ENCODE data around the gene RPS6KA4.

Gene RPS6KA4

DNA sequence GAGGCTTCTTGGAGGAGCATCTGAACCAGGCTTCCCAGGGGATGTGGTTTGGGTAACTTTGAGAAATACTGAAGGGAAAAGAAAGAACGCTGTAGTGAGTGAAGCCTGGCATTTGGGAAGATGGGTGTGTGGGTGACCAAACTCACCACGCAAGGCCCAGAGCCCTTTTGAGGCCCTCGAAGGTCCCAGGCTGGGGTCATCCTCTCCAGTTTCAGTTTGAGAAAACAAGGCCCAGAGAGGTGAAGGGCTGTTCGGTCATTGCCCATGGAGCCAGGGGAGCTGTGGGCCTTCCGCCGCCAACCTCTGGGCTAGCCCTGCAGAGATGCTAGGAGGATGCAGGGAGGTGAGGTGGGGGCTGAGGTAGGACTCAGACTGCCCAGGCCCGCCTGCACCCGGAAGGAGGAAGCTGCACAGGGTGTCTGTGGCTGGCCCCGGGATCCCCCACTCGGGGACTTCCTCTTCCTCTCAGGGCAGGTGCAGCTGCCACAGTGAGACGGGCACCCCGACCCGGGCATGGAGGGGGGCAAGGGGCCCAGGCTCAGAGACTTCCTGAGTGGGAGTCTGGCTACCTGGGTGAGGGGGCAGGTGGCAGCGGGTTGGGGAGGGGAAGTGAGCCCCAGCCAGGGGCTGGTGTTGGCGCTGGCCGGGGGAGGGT, 19.1 kb upstream of the RPS6KA4 start, which contains the start of gene CCDC88B:
TSS of gene CCDC88B (plus strand) at position 451 of the 655 bp plus-strand sequence. CDS start at position 514, 63 bp downstream.
- H3K9ac ChIP-seq: peak within 1 kb of the TSS; percentile 71
- TF ChIP-seq Cebpa-rat (IDR thresholded peaks at IDR 0.05): no peak

GRCh38 chr11:64340671-64341335, 18.2 kb upstream of the RPS6KA4 start:
- Histone ChIP-seq H3K4me1 (peaks cover 73% of the 10 kb centered on the region), H3K4me3 (peak overlapping the region; percentile 65), H3K9ac (peak overlapping the region; percentile 71)

More for the DNA sequence above, 19.1 kb upstream of the RPS6KA4 start, which contains the start of gene CCDC88B:
- no peaks in the 10 kb centered on the region for H3K27me3 ChIP-seq
- H3K27ac ChIP-seq: peak within 1 kb of the TSS; percentile 90
- peak within 1 kb of the TSS; percentile 65 for H3K4me3 ChIP-seq
- peaks cover 17% of the 10 kb centered on the region; the same call in 1 of the 2 replicates for H3K36me3 ChIP-seq
- H3K4me1 ChIP-seq: peaks cover 77% of the 10 kb centered on the region
- H3K4me2 ChIP-seq: peak within 1 kb of the TSS; percentile 95
- no peaks in the 10 kb centered on the region for H3K9me3 ChIP-seq
- H4K20me1 ChIP-seq: no peaks in the 10 kb centered on the region

DNA sequence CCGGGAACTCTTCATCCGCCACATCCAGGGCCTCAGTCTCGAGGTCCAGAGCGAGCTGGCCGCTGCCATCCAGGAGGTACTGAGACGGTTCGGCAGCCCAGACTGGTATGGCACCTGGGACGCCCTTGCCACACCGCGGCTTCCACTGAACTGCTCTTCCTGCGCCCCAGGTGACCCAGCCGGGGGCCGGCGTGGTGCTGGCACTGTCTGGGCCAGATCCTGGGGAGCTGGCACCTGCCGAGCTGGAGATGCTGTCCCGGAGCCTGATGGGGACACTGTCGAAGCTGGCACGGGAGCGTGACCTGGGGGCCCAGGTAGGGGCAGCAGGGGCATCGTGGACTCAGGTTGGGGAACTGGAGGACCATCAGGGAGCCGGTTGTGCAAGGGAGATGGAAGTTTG, 17.5 kb upstream of the RPS6KA4 start:
- Histone ChIP-seq H3K9ac (no peak overlapping the region), H3K4me3 (peak overlapping the region; percentile 65), H3K4me2 (peak overlapping the region; percentile 95), H3K36me3 (peaks cover 26% of the 10 kb centered on the region; the same call in 1 of the 2 replicates), H3K27ac (peak overlapping the region; percentile 90), H3K9me3 (no peaks in the 10 kb centered on the region), H3K4me1 (peaks cover 72% of the 10 kb centered on the region), H4K20me1 (no peaks in the 10 kb centered on the region), H3K27me3 (no peaks in the 10 kb centered on the region)
- TF ChIP-seq Cebpa-rat (IDR thresholded peaks at IDR 0.05): no peak

More at GRCh38 chr11:64340671-64341335, 18.2 kb upstream of the RPS6KA4 start:
- H4K20me1 ChIP-seq: no peaks in the 10 kb centered on the region
- no peak for TF ChIP-seq Cebpa-rat (IDR thresholded peaks at IDR 0.05)
- peak overlapping the region; percentile 90 for H3K27ac ChIP-seq
- H3K4me2 ChIP-seq: peak overlapping the region; percentile 95
- H3K36me3 ChIP-seq: peaks cover 26% of the 10 kb centered on the region; the same call in 1 of the 2 replicates
- no peaks in the 10 kb centered on the region for H3K27me3 ChIP-seq
- no peaks in the 10 kb centered on the region for H3K9me3 ChIP-seq

DNA sequence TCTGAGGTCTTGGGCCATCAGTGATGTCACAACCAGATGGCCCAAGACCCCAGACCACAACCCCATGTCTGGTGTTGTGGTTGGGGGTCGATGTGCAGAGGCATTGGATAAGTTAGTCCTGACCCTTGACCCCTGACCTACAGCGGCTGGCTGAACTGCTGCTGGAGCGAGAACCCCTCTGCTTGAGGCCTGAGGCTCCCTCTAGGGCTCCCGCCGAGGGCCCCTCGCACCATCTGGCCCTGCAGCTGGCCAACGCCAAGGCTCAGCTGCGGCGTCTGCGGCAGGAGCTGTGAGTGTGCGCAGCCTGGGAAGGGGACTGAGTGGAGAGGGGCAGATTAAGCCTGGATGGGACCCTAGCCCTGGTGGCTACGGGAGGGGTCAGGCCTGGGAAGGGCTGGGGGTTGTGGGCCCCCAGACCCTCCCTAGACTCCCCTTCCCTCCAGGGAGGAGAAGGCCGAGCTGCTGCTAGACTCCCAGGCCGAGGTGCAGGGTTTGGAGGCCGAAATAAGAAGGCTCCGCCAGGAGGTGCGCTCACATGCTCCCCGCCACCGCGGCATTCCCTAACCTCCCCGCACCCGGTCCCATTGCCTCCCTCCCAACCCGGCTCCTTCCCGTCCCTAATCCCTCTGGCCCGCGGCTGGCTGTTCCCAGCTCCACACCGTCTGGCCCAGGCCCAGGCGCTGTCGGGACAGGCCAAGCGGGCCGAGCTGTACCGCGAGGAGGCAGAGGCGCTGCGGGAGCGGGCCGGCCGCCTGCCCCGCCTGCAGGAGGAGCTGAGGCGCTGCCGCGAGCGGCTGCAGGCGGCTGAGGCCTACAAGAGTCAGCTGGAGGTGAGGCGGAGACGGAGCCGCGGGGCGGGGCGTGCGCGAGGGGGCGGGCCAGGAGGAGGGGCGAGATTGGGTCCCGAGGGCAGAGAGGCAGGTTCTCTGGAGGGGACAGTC, 16.8 kb upstream of the RPS6KA4 start:
- Histone ChIP-seq H3K27me3 (no peaks in the 10 kb centered on the region), H3K4me2 (peak overlapping the region; percentile 95), H3K27ac (peak overlapping the region; percentile 90), H4K20me1 (no peaks in the 10 kb centered on the region), H3K9me3 (no peaks in the 10 kb centered on the region), H3K4me1 (peaks cover 73% of the 10 kb centered on the region), H3K4me3 (peak overlapping the region; percentile 29; the same call in 1 of the 2 replicates), H3K36me3 (peaks cover 26% of the 10 kb centered on the region; the same call in 1 of the 2 replicates), H3K9ac (peak overlapping the region; percentile 47)
- no peak for TF ChIP-seq Cebpa-rat (IDR thresholded peaks at IDR 0.05)

DNA sequence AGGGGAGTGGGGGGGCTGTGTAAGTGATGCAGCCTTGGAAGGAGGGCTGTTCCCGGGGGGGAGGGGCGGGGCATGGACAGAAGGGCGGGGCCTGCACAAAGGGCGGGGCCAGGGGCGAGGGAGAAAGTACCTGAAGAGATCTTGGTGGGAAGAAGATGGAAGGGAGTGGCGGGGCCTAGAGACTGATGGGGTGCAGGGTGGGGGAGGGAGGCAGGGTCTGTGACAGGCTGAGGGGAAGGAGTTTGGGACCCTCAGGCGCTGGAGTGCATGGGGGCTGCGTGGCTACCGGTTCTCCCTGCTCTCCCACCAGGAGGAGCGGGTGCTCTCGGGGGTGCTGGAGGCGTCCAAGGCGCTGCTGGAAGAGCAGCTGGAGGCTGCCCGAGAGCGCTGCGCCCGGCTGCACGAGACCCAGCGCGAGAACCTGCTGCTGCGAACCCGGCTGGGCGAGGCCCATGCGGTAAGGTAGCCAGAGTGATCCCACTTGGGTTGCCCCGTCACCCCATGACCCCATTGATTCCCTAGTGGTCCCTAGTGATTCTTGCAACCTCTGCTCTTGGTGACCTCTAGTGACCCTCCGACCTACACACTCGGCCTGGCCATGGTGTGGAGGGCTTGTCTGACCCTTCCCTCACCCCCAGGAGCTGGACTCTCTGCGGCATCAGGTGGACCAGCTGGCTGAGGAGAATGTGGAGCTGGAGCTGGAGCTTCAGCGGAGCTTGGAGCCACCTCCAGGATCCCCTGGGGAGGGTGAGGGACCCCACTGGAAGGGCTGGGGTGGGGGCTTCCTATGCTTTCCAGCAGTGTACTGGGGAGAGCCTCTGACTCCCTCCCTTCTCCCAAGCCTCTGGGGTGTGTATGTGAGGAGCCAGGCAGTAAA, 15.9 kb upstream of the RPS6KA4 start:
- Histone ChIP-seq H3K4me3 (no peak overlapping the region), H3K36me3 (peaks cover 26% of the 10 kb centered on the region; the same call in 1 of the 2 replicates), H3K27ac (0 out of 2 replicates have a peak overlapping the region, but pooled peaks have one; percentile 49), H3K9me3 (no peaks in the 10 kb centered on the region), H3K4me2 (peak overlapping the region; percentile 95), H4K20me1 (no peaks in the 10 kb centered on the region), H3K27me3 (no peaks in the 10 kb centered on the region), H3K4me1 (peaks cover 82% of the 10 kb centered on the region), H3K9ac (no peak overlapping the region)
- no peak for TF ChIP-seq Cebpa-rat (IDR thresholded peaks at IDR 0.05)

DNA sequence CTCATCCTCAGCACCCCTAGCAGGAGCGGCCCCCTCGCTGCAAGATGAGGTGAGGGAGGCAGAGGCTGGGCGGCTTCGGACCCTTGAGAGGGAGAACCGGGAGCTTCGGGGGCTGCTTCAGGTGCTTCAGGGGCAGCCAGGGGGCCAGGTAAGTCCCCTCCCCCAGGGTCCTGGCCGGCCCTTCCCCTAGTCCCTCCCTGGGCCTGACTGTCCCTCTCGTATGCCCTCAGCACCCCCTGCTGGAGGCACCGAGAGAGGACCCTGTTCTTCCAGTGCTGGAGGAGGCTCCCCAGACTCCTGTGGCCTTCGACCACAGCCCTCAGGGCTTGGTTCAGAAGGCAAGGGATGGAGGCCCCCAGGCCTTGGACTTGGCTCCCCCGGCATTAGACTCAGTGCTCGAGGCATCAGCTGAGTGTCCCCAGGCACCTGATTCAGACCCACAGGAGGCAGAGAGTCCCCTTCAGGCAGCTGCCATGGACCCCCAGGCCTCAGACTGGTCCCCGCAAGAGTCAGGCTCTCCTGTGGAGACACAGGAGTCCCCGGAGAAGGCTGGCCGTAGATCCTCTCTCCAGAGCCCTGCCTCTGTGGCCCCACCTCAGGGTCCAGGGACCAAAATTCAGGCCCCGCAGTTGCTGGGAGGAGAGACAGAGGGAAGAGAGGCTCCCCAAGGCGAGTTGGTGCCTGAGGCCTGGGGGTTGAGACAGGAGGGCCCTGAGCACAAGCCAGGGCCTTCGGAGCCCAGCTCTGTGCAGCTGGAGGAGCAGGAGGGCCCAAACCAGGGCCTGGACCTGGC, 15.0 kb upstream of the RPS6KA4 start:
- peaks cover 83% of the 10 kb centered on the region for H3K4me1 ChIP-seq
- H3K4me3 ChIP-seq: no peak overlapping the region
- no peaks in the 10 kb centered on the region for H3K27me3 ChIP-seq
- peaks cover 26% of the 10 kb centered on the region; the same call in 1 of the 2 replicates for H3K36me3 ChIP-seq
- no peaks in the 10 kb centered on the region for H3K9me3 ChIP-seq
- H4K20me1 ChIP-seq: no peaks in the 10 kb centered on the region
- H3K9ac ChIP-seq: no peak overlapping the region
- no peak for TF ChIP-seq Cebpa-rat (IDR thresholded peaks at IDR 0.05)
- H3K27ac ChIP-seq: peak overlapping the region; percentile 49
- H3K4me2 ChIP-seq: peak overlapping the region; percentile 36

DNA sequence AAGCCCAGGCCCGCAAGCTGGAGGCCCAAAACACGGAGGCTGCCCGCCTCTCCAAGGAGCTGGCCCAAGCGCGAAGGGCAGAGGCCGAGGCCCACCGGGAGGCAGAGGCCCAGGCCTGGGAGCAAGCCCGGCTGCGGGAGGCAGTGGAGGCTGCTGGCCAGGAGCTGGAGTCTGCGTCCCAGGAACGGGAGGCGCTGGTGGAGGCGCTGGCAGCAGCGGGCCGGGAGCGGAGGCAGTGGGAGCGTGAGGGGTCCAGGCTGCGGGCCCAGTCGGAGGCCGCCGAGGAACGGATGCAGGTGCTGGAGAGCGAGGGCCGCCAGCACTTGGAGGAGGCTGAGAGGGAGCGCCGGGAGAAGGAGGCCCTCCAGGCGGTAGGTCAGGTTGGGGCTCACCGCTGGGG, 14.2 kb upstream of the RPS6KA4 start:
- H3K9me3 ChIP-seq: no peaks in the 10 kb centered on the region
- no peak overlapping the region for H3K9ac ChIP-seq
- peaks cover 83% of the 10 kb centered on the region for H3K4me1 ChIP-seq
- H3K27ac ChIP-seq: peak overlapping the region; percentile 49; the same call in 1 of the 2 replicates
- no peak overlapping the region for H3K4me3 ChIP-seq
- H4K20me1 ChIP-seq: no peaks in the 10 kb centered on the region
- H3K36me3 ChIP-seq: peaks cover 26% of the 10 kb centered on the region; the same call in 1 of the 2 replicates
- H3K4me2 ChIP-seq: peak overlapping the region; percentile 4; the same call in 1 of the 2 replicates
- no peaks in the 10 kb centered on the region for H3K27me3 ChIP-seq
- no peak for TF ChIP-seq Cebpa-rat (IDR thresholded peaks at IDR 0.05)

All from BLaER1 (cell line).